Astrocyte (in vitro differentiated cells and primary cell): ENCODE measurements around the gene NCAPG2. TPM values are rescaled to one million over a fixed set of nuclear protein-coding genes. Genes with fewer than 3 reads are reported as not detected.

Experiments
- DNase-seq: peaks from one replicate; pipeline ENCODE4 v3.0.0-alpha.2; 2010; ENCODE audit warnings: low read depth
- FAIRE-seq: peaks from 2 replicates; lab custom pipeline; 2011; peaks lifted over from hg19 to GRCh38; lab: Jason Lieb, UNC
- H2AFZ ChIP-seq: 2 replicates; pipeline ENCODE4 v1.6.0; 2012; ENCODE audit warnings: low read depth, low read length, inconsistent platforms
- H3K27ac ChIP-seq: 2 replicates; pipeline ENCODE4 v1.5.1; 2011; ENCODE audit warnings: low read depth, low read length, inconsistent platforms
- H3K27me3 ChIP-seq: 2 replicates; pipeline ENCODE4 v1.6.0; 2011; ENCODE audit warnings: low read length, inconsistent platforms; ENCODE audit not compliant: insufficient read depth
- H3K36me3 ChIP-seq: 2 replicates; pipeline ENCODE4 v1.5.1; 2011; ENCODE audit warnings: low read length, inconsistent platforms; ENCODE audit not compliant: insufficient read depth
- H3K4me1 ChIP-seq: 2 replicates; pipeline ENCODE4 v1.5.1; 2011; ENCODE audit warnings: low read length, inconsistent platforms; ENCODE audit not compliant: insufficient read depth
- H3K4me2 ChIP-seq: 2 replicates; pipeline ENCODE4 v1.6.0; 2012; ENCODE audit warnings: low read length, inconsistent platforms
- H3K4me3 ChIP-seq: 2 replicates; pipeline ENCODE4 v1.5.1; 2011; ENCODE audit warnings: low read depth, mild to moderate bottlenecking, low read length, inconsistent platforms; ENCODE audit not compliant: insufficient read depth
- H3K79me2 ChIP-seq: 2 replicates; pipeline ENCODE4 v1.6.0; 2012; ENCODE audit warnings: mild to moderate bottlenecking, low read length, inconsistent platforms; ENCODE audit not compliant: insufficient read depth
- H3K9ac ChIP-seq: 2 replicates; pipeline ENCODE4 v1.6.0; 2012; ENCODE audit warnings: mild to moderate bottlenecking, low read length, inconsistent platforms
- H3K9me3 ChIP-seq: 2 replicates; pipeline ENCODE4 v1.5.1; 2012; ENCODE audit warnings: low read depth, mild to moderate bottlenecking, low read length, inconsistent platforms; ENCODE audit not compliant: insufficient read depth
- H4K20me1 ChIP-seq: 2 replicates; pipeline ENCODE4 v1.6.0; 2012; ENCODE audit warnings: low read length, inconsistent platforms; ENCODE audit not compliant: insufficient read depth
- H3K27ac Mint-ChIP-seq: one replicate; pipeline ENCODE4 v1.8.0; 2021; ENCODE audit warnings: mild to moderate bottlenecking, mixed read lengths; ENCODE audit not compliant: unreplicated experiment
- H3K27me3 Mint-ChIP-seq: one replicate; pipeline ENCODE4 v1.8.0; 2021; ENCODE audit warnings: low read depth, mixed read lengths; ENCODE audit not compliant: unreplicated experiment
- H3K36me3 Mint-ChIP-seq: one replicate; pipeline ENCODE4 v1.8.0; 2021; ENCODE audit warnings: low read depth, mixed read lengths; ENCODE audit not compliant: unreplicated experiment
- H3K4me1 Mint-ChIP-seq: one replicate; pipeline ENCODE4 v1.8.0; 2021; ENCODE audit warnings: low read depth, mixed read lengths; ENCODE audit not compliant: unreplicated experiment
- H3K4me3 Mint-ChIP-seq: one replicate; pipeline ENCODE4 v1.8.0; 2021; ENCODE audit warnings: mild to moderate bottlenecking, moderate library complexity, mixed read lengths; ENCODE audit not compliant: unreplicated experiment
- H3K9me3 Mint-ChIP-seq: one replicate; pipeline ENCODE4 v1.8.0; 2021; ENCODE audit warnings: mild to moderate bottlenecking, mixed read lengths; ENCODE audit not compliant: unreplicated experiment
- EZH2 ChIP-seq: IDR thresholded peaks from 2 replicates; pipeline ENCODE4 v1.6.1; 2012; ENCODE audit warnings: mild to moderate bottlenecking, low read length, inconsistent platforms; ENCODE audit not compliant: insufficient read depth
- total RNA-seq: library from RNA; stranded (reverse); gene quantifications from 2 replicates; pipeline ENCODE4 v1.2.1, GENCODE V29; 2021
- TF ChIP-seq, protein P1 (sequence below): IDR thresholded peaks from 2 replicates; pipeline ENCODE4 v1.5.1; 2011; ENCODE audit warnings: low read depth, mild to moderate bottlenecking, inconsistent platforms, low read length, moderate library complexity; ENCODE audit not compliant: insufficient read depth

The NCAPG2 gene
- total RNA-seq, 1 donor from 2014 or later, result 9.6 TPM

DNA sequence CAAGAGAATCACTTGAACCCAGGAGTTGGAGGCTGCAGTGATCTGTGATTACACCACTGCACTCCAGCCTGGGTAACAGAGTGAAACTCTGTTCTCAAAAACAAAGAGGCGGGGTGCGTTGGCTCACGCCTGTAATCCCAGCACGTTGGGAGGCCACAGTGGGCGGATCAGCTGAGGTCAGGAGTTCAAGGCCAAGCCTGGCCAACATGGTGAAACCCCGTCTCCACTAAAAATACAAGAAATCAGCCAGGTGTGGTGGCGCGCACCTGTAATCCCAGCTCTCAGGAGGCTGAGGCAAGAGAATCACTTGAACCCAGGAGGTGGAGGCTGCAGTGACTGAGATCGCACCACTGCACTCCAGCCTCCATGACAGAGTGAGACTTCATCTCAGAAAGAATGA is 42.4 kb upstream of the NCAPG2 start:
- Histone ChIP-seq H3K79me2 (no peaks in the 10 kb centered on the region), H3K9me3 (no peaks in the 10 kb centered on the region), H3K4me2 (no peak overlapping the region), H3K4me1 (no peaks in the 10 kb centered on the region), H4K20me1 (no peaks in the 10 kb centered on the region), H3K4me3 (no peak overlapping the region), H2AFZ (no peak overlapping the region), H3K9ac (no peak overlapping the region), H3K36me3 (peaks cover 16% of the 10 kb centered on the region), H3K27me3 (no peaks in the 10 kb centered on the region), H3K27ac (no peak overlapping the region)
- Mint-ChIP-seq H3K4me3 (no peak overlapping the region), H3K27ac (no peak overlapping the region), H3K36me3 (peaks cover 12% of the 10 kb centered on the region), H3K27me3 (no peaks in the 10 kb centered on the region), H3K4me1 (no peaks in the 10 kb centered on the region), H3K9me3 (no peaks in the 10 kb centered on the region)
- no peak for DNase-seq
- no peak for FAIRE-seq
- TF ChIP-seq EZH2, result no peak
- TF ChIP-seq, protein P1, sequence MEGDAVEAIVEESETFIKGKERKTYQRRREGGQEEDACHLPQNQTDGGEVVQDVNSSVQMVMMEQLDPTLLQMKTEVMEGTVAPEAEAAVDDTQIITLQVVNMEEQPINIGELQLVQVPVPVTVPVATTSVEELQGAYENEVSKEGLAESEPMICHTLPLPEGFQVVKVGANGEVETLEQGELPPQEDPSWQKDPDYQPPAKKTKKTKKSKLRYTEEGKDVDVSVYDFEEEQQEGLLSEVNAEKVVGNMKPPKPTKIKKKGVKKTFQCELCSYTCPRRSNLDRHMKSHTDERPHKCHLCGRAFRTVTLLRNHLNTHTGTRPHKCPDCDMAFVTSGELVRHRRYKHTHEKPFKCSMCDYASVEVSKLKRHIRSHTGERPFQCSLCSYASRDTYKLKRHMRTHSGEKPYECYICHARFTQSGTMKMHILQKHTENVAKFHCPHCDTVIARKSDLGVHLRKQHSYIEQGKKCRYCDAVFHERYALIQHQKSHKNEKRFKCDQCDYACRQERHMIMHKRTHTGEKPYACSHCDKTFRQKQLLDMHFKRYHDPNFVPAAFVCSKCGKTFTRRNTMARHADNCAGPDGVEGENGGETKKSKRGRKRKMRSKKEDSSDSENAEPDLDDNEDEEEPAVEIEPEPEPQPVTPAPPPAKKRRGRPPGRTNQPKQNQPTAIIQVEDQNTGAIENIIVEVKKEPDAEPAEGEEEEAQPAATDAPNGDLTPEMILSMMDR, result no peak

GRCh38 chr7:158745057-158745715 is 40.6 kb upstream of the NCAPG2 start:
- Mint-ChIP-seq H3K4me1 (peaks cover 14% of the 10 kb centered on the region), H3K27ac (no peak overlapping the region), H3K36me3 (peaks cover 16% of the 10 kb centered on the region), H3K9me3 (no peaks in the 10 kb centered on the region), H3K27me3 (no peaks in the 10 kb centered on the region), H3K4me3 (no peak overlapping the region)
- no peak for DNase-seq
- H3K36me3 ChIP-seq, result peaks cover 12% of the 10 kb centered on the region
- no peaks in the 10 kb centered on the region for H4K20me1 ChIP-seq
- no peaks in the 10 kb centered on the region for H3K79me2 ChIP-seq
- H3K27ac ChIP-seq, result no peak overlapping the region
- H3K4me1 ChIP-seq, result peaks cover 15% of the 10 kb centered on the region
- H3K27me3 ChIP-seq, result no peaks in the 10 kb centered on the region
- no peaks in the 10 kb centered on the region for H3K9me3 ChIP-seq
- H2AFZ ChIP-seq, result no peak overlapping the region
- H3K9ac ChIP-seq, result no peak overlapping the region
- no peak overlapping the region for H3K4me3 ChIP-seq
- H3K4me2 ChIP-seq, result no peak overlapping the region
- no peak for FAIRE-seq
- no peak for TF ChIP-seq EZH2
- TF ChIP-seq, protein P1, result no peak

DNA sequence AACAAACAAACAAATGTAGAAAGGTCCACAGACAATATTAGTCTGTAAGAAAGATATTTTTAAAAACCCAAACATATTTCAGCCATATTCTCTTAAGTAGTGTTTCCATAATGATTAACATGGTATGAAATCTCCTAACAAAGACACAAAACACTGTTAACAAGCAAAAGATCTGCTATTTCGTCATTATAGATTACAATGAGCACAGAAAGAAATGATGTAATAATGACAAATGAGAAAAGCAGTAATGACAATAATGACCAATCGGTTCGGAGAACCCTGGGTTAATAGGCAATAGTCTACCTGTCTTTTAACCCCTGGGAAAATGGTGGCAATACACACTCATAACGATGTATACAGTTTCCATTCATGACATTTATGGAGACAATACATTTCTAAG is 39.5 kb upstream of the NCAPG2 start:
- no peak overlapping the region for H3K27ac Mint-ChIP-seq
- no peak overlapping the region for H3K4me3 Mint-ChIP-seq
- H3K4me1 Mint-ChIP-seq, result peaks cover 21% of the 10 kb centered on the region

More for the DNA sequence above, 39.5 kb upstream of the NCAPG2 start:
- H3K9ac ChIP-seq, result no peak overlapping the region
- no peak overlapping the region for H2AFZ ChIP-seq
- H3K4me3 ChIP-seq, result no peak overlapping the region
- peaks cover 23% of the 10 kb centered on the region for H3K4me1 ChIP-seq
- no peaks in the 10 kb centered on the region for H3K27me3 ChIP-seq
- H3K9me3 Mint-ChIP-seq, result no peaks in the 10 kb centered on the region
- H3K27me3 Mint-ChIP-seq, result no peaks in the 10 kb centered on the region
- H4K20me1 ChIP-seq, result no peaks in the 10 kb centered on the region
- peaks cover 12% of the 10 kb centered on the region for H3K36me3 ChIP-seq
- peaks cover under 1% of the 10 kb centered on the region for H3K79me2 ChIP-seq
- FAIRE-seq (no peak), DNase-seq (no peak)
- no peak overlapping the region for H3K4me2 ChIP-seq
- no peak for TF ChIP-seq EZH2
- TF ChIP-seq, protein P1, result no peak
- no peak overlapping the region for H3K27ac ChIP-seq
- no peaks in the 10 kb centered on the region for H3K9me3 ChIP-seq
- peaks cover 16% of the 10 kb centered on the region for H3K36me3 Mint-ChIP-seq
